GM21619 (cell line): ENCODE results near the gene KCP.

ENCODE experiments used
- ATAC-seq: cut with Tn5 transposase; IDR thresholded peaks from one replicate; pipeline ENCODE4 v1.9.1; 2021; ENCODE audit not compliant: unreplicated experiment

Gene KCP

DNA sequence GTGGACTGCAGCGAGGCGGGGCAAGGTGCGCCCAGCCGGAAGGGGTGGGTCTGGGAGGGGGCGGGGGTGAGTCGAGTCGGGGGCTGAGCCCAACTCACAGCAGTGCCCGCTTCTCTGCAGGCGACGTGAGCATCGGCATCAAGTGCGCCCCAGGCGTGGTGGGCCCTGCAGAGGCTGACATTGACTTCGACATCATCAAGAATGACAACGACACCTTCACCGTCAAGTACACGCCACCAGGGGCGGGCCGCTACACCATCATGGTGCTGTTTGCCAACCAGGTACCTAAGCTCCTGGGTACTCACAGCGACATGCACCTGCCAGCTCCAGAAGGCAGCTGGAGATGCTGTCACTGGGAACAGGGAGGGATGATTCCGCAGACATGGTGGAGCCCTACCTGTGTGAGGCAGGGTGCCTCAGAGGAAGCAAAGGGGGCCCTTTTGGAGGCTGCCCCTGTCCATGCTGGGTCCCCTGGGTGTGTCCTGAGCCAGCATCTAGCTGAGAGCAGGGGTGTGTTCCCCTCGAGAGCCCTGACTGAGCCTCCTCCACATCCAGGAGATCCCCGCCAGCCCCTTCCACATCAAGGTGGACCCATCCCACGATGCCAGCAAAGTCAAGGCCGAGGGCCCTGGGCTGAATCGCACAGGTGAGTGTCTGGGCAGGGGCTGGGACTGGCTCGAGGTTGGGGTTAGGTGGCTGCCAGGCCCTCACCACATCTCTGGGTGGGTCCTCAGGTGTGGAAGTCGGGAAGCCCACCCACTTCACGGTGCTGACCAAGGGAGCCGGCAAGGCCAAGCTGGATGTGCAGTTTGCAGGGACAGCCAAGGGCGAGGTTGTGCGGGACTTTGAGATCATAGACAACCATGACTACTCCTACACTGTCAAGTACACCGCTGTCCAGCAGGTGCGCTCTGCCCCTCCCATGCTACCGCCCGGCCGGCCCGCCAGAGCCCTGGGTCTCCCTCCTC, 67.6 kb downstream of the KCP start:
- no peak for ATAC-seq

GRCh38 chr7:128841921-128842673, 68.4 kb downstream of the KCP start:
- no peak for ATAC-seq

DNA sequence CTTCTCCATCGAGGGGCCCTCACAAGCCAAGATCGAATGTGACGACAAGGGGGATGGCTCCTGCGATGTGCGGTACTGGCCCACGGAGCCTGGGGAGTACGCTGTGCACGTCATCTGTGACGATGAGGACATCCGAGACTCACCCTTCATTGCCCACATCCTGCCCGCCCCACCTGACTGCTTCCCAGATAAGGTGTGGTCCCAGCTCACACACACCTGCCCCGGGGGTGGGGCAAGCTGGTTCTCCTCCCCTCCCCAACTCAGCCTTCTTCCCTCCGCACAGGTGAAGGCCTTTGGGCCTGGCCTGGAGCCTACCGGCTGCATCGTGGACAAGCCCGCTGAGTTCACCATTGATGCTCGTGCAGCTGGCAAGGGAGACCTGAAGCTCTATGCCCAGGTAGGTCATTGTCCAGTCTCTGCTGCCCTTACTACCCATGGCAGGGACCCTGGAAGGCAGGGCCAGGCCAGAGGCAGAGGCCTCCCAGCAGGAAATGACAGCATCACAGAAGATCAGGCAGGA, 69.3 kb downstream of the KCP start:
- no peak for ATAC-seq

DNA sequence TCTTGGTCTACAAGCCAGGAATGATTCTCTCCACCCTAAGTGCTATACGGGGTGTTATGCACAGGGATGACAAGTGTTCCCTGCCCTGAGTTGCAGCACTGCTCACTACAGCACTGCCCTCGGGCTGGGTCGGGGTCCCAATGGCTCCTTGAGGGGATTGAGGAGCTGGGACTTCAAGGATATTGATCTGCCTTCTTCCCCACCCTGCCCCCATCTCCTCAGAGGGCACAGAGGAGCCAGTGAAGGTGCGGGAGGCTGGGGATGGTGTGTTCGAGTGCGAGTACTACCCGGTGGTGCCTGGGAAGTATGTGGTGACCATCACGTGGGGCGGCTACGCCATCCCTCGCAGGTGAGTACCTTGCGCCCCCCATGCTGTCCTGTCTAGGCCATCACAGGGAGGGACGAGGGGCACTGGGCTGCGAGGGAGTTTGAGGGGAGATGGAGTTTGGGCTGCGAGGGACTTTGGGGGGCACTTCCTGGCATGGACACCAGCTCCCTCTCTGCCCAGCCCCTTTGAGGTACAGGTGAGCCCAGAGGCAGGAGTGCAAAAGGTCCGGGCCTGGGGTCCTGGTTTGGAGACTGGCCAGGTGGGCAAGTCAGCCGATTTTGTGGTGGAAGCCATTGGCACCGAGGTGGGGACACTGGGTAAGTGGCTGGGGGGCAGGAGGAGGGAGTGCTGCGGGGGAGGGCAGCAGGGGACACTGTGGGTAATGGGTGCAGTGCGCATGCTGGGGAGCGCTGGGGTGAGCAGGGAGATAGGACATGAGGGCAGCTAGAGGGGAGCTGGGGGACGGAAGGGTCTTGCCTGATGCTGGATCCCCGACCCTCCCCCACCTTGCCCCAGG, 70.0 kb downstream of the KCP start:
- no peak for ATAC-seq

GRCh38 chr7:128839751-128840177, 70.7 kb downstream of the KCP start:
- no peak for ATAC-seq

- no peak for ATAC-seq
These were observed 71.4 kb downstream of the KCP start for GRCh38 chr7:128838981-128839731.

DNA sequence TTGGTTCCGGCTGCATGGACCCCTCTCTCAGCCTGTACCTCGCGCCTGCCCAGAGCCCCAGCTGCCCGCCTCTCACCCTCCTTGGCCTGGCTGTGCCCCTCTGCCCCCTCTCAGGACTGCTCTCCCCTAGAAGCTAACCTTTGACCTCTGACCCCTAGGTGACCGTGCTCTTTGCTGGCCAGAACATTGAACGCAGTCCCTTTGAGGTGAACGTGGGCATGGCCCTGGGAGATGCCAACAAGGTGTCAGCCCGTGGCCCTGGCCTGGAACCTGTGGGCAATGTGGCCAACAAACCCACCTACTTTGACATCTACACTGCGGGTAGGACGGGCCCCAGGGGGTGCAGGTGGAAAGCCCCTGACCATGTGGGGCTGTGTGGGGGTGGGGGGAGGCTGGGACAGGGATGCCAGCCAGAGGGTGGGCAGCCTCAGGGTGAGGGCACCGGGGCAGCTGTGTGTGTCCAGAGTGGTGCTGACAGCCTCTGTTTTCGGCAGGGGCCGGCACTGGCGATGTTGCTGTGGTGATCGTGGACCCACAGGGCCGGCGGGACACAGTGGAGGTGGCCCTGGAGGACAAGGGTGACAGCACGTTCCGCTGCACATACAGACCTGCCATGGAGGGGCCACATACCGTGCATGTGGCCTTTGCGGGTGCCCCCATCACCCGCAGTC, 72.3 kb downstream of the KCP start:
- ATAC-seq = no peak

DNA sequence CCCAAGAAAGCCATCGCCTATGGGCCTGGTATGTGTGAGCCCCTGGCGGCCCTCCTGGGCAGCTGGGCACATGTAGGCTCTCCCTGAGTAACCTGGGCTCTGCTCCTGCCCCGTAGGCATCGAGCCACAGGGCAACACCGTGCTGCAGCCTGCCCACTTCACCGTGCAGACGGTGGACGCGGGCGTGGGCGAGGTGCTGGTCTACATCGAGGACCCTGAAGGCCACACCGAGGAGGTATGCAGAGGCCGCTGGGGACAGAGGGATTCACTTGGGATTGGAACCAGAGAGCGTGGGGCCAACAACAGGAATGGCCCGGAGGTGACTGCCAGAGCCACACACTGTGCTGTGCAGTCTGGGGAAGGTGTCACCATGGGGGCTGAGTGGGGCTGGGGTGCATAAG, 73.0 kb downstream of the KCP start:
- ATAC-seq = no peak

- ATAC-seq = no peak
These were observed 73.7 kb downstream of the KCP start for GRCh38 chr7:128836729-128837348.

- ATAC-seq = no peak
These were observed 74.5 kb downstream of the KCP start for GRCh38 chr7:128835790-128836641.

DNA sequence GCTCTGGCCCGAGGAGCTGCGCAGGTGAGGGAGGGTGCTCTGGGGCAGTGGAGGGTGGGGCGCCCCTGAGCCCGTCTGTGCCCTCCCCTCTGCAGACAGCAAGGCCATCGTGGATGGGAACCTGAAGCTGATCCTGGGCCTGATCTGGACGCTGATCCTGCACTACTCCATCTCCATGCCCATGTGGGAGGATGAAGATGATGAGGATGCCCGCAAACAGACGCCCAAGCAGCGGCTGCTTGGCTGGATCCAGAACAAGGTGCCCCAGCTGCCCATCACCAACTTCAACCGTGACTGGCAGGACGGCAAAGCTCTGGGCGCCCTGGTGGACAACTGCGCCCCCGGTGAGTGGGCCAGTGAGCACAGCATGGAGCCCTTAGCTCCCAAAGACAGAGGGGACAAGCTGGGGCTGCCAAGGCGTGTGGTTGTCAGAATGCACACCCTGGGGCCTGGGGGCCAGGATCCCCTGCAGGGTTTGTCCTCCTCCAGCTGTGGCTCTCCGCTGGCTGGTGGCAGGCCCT, 75.2 kb downstream of the KCP start:
- no peak for ATAC-seq

GRCh38 chr7:128833946-128834325, 76.6 kb downstream of the KCP start:
- ATAC-seq = no peak

DNA sequence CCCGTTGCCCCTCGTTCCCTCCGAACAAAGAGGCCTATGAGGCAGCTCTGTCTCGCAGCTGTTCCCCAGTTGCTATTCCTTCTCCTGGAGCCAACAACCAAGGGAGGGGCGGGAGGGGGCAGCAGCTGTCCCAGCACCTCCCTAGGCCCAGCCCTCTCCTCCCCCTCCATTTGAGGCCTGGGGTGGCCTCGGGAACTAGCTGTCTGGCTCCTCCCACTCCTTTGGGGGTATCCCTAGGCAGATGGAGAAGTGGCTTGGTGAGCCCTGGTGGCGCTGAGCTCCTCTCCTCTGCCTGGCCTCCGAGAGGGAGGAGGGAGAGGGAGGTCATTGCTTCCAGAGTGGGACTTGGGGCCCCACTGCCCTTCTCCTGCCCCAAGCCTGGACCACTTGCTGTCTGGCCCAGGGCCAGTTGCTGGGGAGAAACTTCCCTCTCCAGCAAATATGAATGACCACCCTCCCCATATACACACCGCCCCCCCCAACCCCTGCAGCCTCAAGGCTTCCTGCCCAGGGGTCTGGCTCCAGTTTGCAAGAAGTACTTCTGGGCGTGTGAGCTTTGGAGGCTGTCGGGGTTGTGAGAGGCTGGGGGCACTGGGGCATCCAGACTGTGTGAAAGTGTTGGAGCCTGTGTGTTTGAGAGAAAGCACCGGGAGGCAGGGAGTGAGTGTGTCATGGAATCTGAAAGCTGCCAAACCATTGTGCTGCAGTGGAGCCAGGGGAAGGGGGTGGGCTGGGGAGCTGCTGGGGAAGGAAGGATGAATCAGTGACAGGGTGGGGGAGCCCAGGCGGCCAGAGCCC, 77.2 kb downstream of the KCP start:
- no peak for ATAC-seq

DNA sequence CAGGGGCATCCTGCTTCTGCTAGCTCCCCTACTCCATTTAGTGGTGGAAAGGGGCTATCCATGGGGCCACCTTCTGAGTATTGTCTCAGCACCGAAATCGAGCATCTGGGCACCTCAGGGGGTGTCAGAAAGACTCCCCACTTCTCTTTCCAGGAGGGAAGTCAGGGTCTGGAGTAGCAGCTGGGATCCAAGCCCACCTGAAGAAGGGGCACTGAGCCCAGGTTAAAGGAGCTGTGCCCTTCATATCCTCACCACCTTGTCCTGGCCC, 77.7 kb downstream of the KCP start:
- no peak for ATAC-seq

DNA sequence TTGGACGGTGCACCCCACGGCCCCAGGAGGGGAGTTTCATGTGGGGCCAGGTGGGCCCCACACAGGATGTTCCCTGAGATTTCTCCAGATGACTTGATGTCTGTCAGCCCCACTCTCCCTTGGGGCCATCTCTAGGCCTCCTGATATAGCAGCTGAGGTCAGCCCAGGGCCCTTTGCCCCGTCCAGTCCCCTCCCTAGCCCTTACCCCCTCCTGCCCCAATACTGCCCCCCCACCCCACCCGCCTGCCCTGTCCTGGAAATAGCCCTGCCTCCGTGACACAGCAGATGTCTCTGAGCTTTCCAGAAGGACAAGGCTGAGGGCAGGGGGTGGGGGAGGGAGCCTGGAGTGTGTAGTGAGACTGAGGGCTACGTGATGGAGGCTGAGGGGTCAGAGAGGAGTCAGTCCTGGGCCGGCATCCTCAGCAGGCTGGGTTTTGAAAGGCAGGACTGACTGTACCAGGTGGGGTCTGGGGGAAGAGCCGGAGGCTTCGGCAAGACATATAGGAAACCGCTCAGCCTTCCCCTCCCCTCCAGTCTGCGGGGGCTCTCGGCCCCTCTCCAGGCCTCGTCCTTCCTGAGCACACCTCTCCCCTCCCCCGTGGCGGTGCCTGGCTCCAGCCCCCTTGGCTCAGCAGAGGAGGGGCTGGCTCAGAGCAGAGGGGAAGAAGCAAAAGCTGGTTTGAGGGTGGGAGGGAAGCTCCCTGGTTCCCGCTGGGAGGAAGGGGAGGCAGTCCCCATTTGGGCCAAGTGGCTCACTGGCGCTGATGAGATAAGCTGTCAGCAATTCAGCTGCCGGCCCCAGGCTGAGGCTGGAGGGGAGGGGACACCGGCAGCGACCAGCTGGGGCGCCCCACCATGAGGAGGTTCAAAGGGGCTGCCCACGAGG, 78.3 kb downstream of the KCP start:
- ATAC-seq = no peak

DNA sequence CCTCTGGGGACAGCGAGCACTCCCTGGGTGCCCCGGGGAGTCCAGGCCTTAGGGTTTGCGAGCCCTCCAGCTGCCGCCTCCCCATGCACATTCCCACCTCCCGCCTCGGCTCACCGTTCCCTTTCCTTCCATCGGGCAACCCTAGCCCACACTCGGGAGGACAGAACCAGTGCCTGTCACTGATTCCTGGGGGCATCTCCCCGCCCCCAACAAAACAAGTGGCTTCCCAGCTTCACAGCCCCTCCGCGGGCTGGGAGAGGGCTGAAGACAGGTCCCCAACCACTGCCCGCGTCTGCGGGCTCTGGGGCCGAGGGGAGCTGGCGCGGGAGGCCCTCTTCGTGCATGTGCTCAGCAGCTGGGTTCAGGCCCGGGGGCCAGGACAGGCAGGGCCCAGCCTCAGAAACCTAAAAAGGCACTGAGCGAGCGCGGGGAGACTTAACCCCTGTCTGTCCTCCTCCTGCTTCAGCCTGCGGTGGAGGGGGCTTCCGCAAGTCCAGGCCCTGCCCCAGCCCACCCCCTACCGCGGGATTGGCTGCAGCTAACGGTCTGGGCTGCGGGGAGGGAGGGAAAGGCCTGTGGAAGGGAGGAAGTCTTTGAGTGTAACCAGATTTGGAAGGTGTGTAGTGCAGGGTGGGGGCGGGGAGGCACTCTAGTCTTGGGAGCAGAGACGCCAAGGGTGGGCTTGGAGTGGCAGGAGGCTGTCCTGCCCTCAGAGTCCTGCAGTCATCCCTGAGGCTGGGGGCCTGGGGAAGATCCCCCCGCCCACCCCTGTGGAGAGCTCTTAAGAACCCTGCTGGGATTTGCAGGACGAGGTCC, 79.1 kb downstream of the KCP start:
- ATAC-seq = no peak
